Esophagus squamous epithelium (tissue), 5 donors: ENCODE measurements around the gene ADAM19. TPM values are rescaled to one million over a fixed set of nuclear protein-coding genes. Genes with fewer than 3 reads are reported as not detected.

Experiments
- DNase-seq: peaks from one replicate; lab custom pipeline; 2025; lab: John Stamatoyannopoulos, UW
- H3K27ac ChIP-seq, 4 donors: fragments of 200-600 bp; sonication (generic); one replicate each; pipeline ENCODE4 v1.5.1; 2016 to 2019; ENCODE audit warnings: mild to moderate bottlenecking in 1 of 4
- H3K27me3 ChIP-seq, 4 donors: fragments of 200-600 bp; sonication (generic); 1 replicate in 3 of 4; 2 replicates in 1 of 4; pipeline versions ENCODE4 v1.5.1 to v1.6.0; 2017 to 2021; ENCODE audit warnings: antibody characterized with exemption in 1 of 4
- H3K36me3 ChIP-seq, 3 donors: fragments of 200-600 bp; sonication (generic); one replicate each; pipeline ENCODE4 v1.5.1; 2016 to 2019
- H3K4me1 ChIP-seq, 3 donors: fragments of 200-600 bp; sonication (generic); one replicate each; pipeline ENCODE4 v1.5.1; 2017 to 2019
- H3K4me3 ChIP-seq, 4 donors: fragments of 200-600 bp; sonication (generic); 1 replicate in 3 of 4; 2 replicates in 1 of 4; pipeline ENCODE4 v1.5.1; 2016 to 2019; ENCODE audit warnings: mild to moderate bottlenecking in 2 of 4, moderate library complexity in 1 of 4
- H3K9me3 ChIP-seq, 3 donors: fragments of 200-600 bp; sonication (generic); one replicate each; pipeline ENCODE4 v1.5.1; 2016 to 2019
- CTCF ChIP-seq, 6 experiments: fragments of 450-650 bp in 4 of 6; fragments of 200-600 bp in 2 of 6; sonication (generic) in 2 of 6; IDR thresholded peaks; one replicate each; pipeline ENCODE4 v1.5.1; 2016 to 2019; ENCODE audit warnings: antibody characterized with exemption in 6 of 6, mild to moderate bottlenecking in 4 of 6, moderate library complexity in 4 of 6
- POLR2A ChIP-seq, 4 donors: fragments of 450-650 bp; IDR thresholded peaks; one replicate each; pipeline ENCODE4 v1.6.1; 2017; ENCODE audit warnings: antibody characterized with exemption in 4 of 4, mild to moderate bottlenecking in 4 of 4, moderate library complexity in 3 of 4
- WGBS, 2 donors: methylation state at CpG; one replicate each; pipeline ENCODE4 v1.1.5; 2018; 5-methylcytosine and 5-hydroxymethylcytosine counted together
- intact Hi-C: fragments of 100-400 bp; cut with DNase I; formaldehyde crosslinking; loops from one replicate; pipeline ENCODE4 v1.15.0; 2022
- total RNA-seq, 4 donors: library from RNA; depleted of rRNA; stranded (reverse); fragments of >200 nt; gene quantifications; one replicate each; pipeline ENCODE4 v1.1.0, GENCODE V29; 2016
- donor health status: DM: yes; HTN: yes; CAD: no.

ADAM19 gene
- total RNA-seq, 4 donors from 2014 or later: 1.9 to 11.6 (median 4.3) TPM

DNA sequence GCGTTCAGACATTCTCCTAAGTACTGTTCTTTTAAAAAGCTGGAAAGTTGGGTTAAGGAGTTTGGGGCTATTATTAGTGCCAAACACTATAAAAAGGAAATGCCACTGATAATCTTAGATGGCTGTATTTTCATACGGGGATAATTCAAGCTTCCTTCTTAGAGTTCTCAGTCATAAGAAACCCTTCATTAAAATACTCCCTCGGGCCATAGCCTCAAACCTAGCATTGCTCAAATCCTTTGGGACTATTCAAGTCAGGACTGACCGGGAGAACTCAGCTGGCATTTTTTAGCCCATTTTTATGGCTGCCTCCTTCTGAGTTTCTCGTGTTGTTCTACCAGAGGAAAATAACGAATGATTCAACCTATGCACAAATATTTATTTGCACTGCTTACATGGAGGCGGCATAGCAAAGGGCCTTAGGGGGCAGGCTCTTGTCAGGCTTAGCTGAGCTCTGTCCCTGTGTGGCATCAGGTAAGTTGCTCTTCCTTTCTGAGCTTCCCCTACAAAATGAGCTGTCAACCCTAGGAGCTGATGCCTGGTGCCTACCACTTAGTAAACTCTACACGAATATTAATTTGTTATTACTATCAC, 33.5 kb upstream of the ADAM19 start:
- Histone ChIP-seq H3K36me3 (no peaks in the 10 kb centered on the region), H3K9me3 (no peaks in the 10 kb centered on the region), H3K27ac (no peak overlapping the region), H3K4me1 (peaks cover 8 to 33% (median 10%) of the 10 kb centered on the region in 3 donors), H3K27me3 (no peaks in the 10 kb centered on the region), H3K4me3 (no peak overlapping the region)
- intact Hi-C loops: no loop called here
- no peak for TF ChIP-seq CTCF (IDR thresholded peaks at IDR 0.05)
- no peak for TF ChIP-seq POLR2A (IDR thresholded peaks at IDR 0.05)
- DNase-seq: no peak
- WGBS, 2 donors: 61 to 79% methylated on average over 6 to 8 of the region's 8 CpGs

DNA sequence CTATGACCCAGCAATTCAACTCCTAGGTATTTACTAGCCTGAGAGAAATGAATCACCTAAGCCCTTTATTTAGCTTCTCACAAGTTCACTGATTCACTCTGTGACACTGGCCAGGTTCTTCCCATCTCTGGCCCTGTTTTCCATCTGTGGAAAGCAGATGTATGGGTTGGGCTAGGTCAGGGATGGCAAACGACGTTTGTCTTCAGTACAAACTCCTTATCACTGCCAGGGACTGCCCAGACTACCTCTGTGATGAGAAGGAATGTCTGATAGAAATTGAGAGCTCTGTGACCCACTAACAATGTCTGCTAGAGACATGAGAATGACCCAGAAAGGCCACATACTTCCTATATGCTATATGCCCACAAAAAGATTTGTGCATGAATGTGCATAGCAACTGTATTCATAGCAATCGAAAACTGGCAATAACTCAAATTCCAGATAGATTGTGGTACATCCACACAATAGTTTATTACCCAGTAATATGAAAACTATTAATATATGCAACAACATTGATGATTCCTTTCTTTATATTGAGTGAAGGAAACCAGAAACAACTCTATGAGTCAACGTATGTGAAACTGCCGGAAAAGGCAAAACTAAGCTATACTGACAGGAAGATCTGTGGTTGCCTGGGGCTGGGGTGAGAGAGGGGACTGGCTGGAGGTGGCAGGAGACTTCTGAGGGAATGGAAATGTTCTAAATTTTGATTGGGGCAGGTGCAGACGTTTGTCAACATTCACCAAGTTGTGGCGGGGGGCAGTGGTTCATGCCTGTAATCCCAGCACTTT, 32.0 kb upstream of the ADAM19 start:
- Histone ChIP-seq H3K9me3 (no peaks in the 10 kb centered on the region), H3K4me3 (no peak overlapping the region), H3K27ac (peak overlapping the region in 1 of 4 donors; percentile 48), H3K27me3 (no peaks in the 10 kb centered on the region), H3K36me3 (no peaks in the 10 kb centered on the region), H3K4me1 (peaks cover 8 to 39% (median 8%) of the 10 kb centered on the region in 3 donors)
- TF ChIP-seq POLR2A (IDR thresholded peaks at IDR 0.05) (no peak), CTCF (IDR thresholded peaks at IDR 0.05) (no peak)
- 40 to 45% methylated on average over 5 to 7 of the region's 7 CpGs for WGBS, 2 donors
- intact Hi-C loops: no loop called here
- no peak for DNase-seq

DNA sequence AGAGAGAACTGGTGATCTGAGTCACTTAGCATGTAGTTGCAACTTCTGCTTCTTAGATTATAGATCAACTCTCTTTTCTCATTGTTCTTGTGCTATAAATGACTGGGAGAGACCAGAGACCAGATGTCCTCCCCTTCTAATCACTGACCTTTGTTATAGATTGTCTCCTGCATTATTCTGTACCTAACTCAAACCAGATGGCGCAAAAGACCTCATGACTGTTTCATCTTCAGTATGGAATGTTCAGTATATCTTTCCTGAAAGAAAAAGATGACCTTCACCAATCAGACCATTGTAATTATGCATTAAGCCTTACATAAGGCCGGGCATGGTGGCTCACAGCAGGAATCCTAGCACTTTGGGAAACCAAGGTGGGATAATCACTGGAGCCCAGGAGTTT, 30.5 kb upstream of the ADAM19 start:
- Histone ChIP-seq H3K27ac (no peak overlapping the region), H3K4me1 (peaks cover 0 to 28% (median 0%) of the 10 kb centered on the region in 3 donors), H3K9me3 (no peaks in the 10 kb centered on the region), H3K4me3 (no peak overlapping the region), H3K27me3 (no peaks in the 10 kb centered on the region), H3K36me3 (no peaks in the 10 kb centered on the region)
- DNase-seq: no peak
- 96 to 100% methylated on average over 2 of the region's 2 CpGs for WGBS, 2 donors
- no peak for TF ChIP-seq POLR2A (IDR thresholded peaks at IDR 0.05)
- no peak for TF ChIP-seq CTCF (IDR thresholded peaks at IDR 0.05)
- intact Hi-C loops: no loop called here

GRCh38 chr5:157603333-157604190, 28.0 kb upstream of the ADAM19 start:
- 61 to 66% methylated on average over 12 of the region's 12 CpGs for WGBS, 2 donors
- H3K9me3 ChIP-seq: no peaks in the 10 kb centered on the region
- intact Hi-C loops: no loop called here
- no peak overlapping the region for H3K27ac ChIP-seq
- peaks cover 0 to 28% (median 0%) of the 10 kb centered on the region in 3 donors for H3K4me1 ChIP-seq
- H3K27me3 ChIP-seq: no peaks in the 10 kb centered on the region
- no peak for DNase-seq
- H3K36me3 ChIP-seq: no peaks in the 10 kb centered on the region
- no peak overlapping the region for H3K4me3 ChIP-seq
- TF ChIP-seq POLR2A (IDR thresholded peaks at IDR 0.05) (no peak), CTCF (IDR thresholded peaks at IDR 0.05) (no peak)
